GM18508 (cell line): ENCODE measurements around the gene SPO11.
"Not testable (repeated sequence)": the region's sequence is repeated elsewhere in the genome, so short reads cannot be mapped to it uniquely, and the experiment has no call there.

Experiments used
- ATAC-seq: cut with Tn5 transposase; IDR thresholded peaks from one replicate; pipeline ENCODE4 v1.9.1; 2021; ENCODE audit warnings: moderate number of reproducible peaks; ENCODE audit not compliant: insufficient read depth, unreplicated experiment

The SPO11 gene

GRCh38 chr20:57332105-57333089 lies 2.8 kb downstream of the SPO11 start:
- ATAC-seq: no peak

GRCh38 chr20:57335392-57335791 lies 5.8 kb downstream of the SPO11 start:
- no peak for ATAC-seq

GRCh38 chr20:57341663-57342062 lies 12.1 kb downstream of the SPO11 start:
- no peak for ATAC-seq

- ATAC-seq: no peak
Observed at GRCh38 chr20:57342829-57343228, 13.2 kb downstream of the SPO11 start.

- no peak for ATAC-seq
Observed at GRCh38 chr20:57346477-57346876, 16.9 kb downstream of the SPO11 start.

- no peak for ATAC-seq
Observed at GRCh38 chr20:57347393-57347792, 17.8 kb downstream of the SPO11 start.

GRCh38 chr20:57348200-57348921 lies 18.8 kb downstream of the SPO11 start:
- ATAC-seq: not testable (repeated sequence)

- ATAC-seq: not testable (repeated sequence)
Observed at GRCh38 chr20:57348922-57349574, 19.4 kb downstream of the SPO11 start.

- ATAC-seq: no peak
Observed at GRCh38 chr20:57350081-57350710, 20.6 kb downstream of the SPO11 start.

- not testable (repeated sequence) for ATAC-seq
Observed at GRCh38 chr20:57350726-57351041, 21.1 kb downstream of the SPO11 start.

GRCh38 chr20:57351042-57351783 lies 21.6 kb downstream of the SPO11 start, which contains the start of gene RAE1:
Gene RAE1 (plus strand): TSS chr20:57351255. CDS start chr20:57354039, 2,784 bp downstream.
- ATAC-seq: peak; percentile 61

GRCh38 chr20:57352305-57352704 lies 22.7 kb downstream of the SPO11 start:
- no peak for ATAC-seq

GRCh38 chr20:57353351-57353750 lies 23.7 kb downstream of the SPO11 start:
- ATAC-seq: no peak

- ATAC-seq: no peak
Observed at GRCh38 chr20:57361517-57361916, 31.9 kb downstream of the SPO11 start.

- no peak for ATAC-seq
Observed at GRCh38 chr20:57364451-57364850, 34.8 kb downstream of the SPO11 start.

GRCh38 chr20:57369596-57369995 lies 40.0 kb downstream of the SPO11 start:
- ATAC-seq: no peak

GRCh38 chr20:57370316-57370715 lies 40.7 kb downstream of the SPO11 start:
- ATAC-seq: no peak

GRCh38 chr20:57371363-57371762 lies 41.8 kb downstream of the SPO11 start:
- no peak for ATAC-seq

GRCh38 chr20:57372157-57372556 lies 42.6 kb downstream of the SPO11 start:
- ATAC-seq: no peak
